DOHH2 (cell line): Measurements from ENCODE around the gene RIN3.

Experiments used
- H3F3A ChIP-seq: fragments of 200-600 bp; sonication (generic), shearing (Covaris generic); 2 replicates; pipeline ENCODE4 v1.6.0; 2016; ENCODE audit warnings: antibody characterized with exemption, mild to moderate bottlenecking; ENCODE audit not compliant: control insufficient read depth, insufficient read depth
- H3K27ac ChIP-seq: fragments of 200-600 bp; sonication (generic); 2 replicates; pipeline ENCODE4 v1.5.1; 2014; ENCODE audit warnings: low read depth, mild to moderate bottlenecking, low read length, moderate library complexity
- H3K27me3 ChIP-seq: fragments of 200-600 bp; sonication (generic); 2 replicates; pipeline ENCODE4 v1.6.1; 2014; ENCODE audit warnings: mild to moderate bottlenecking, low read length, mixed read lengths; ENCODE audit not compliant: control insufficient read depth
- H3K36me3 ChIP-seq: fragments of 200-600 bp; sonication (generic); 2 replicates; pipeline ENCODE4 v1.6.1; 2014; ENCODE audit warnings: mild to moderate bottlenecking, low read length, moderate library complexity, mixed read lengths; ENCODE audit not compliant: control insufficient read depth
- H3K4me1 ChIP-seq: fragments of 200-600 bp; sonication (generic); 2 replicates; pipeline ENCODE4 v1.6.1; 2014; ENCODE audit warnings: mild to moderate bottlenecking, low read length, mixed read lengths; ENCODE audit not compliant: control insufficient read depth
- H3K4me2 ChIP-seq: fragments of 200-600 bp; sonication (generic); 2 replicates; pipeline ENCODE4 v1.6.0; 2014; ENCODE audit warnings: mild to moderate bottlenecking, low read length, moderate library complexity
- H3K4me3 ChIP-seq: fragments of 200-600 bp; sonication (generic); 2 replicates; pipeline ENCODE4 v1.5.1; 2014; ENCODE audit warnings: mild to moderate bottlenecking, low read length, mixed read lengths
- H3K79me2 ChIP-seq: fragments of 200-600 bp; sonication (generic); 2 replicates; pipeline ENCODE4 v1.6.1; 2014; ENCODE audit warnings: mild to moderate bottlenecking, low read length, mixed read lengths; ENCODE audit not compliant: control insufficient read depth
- H3K9me2 ChIP-seq: fragments of 200-600 bp; sonication (generic); replicated peaks from 2 replicates; pipeline ENCODE4 v1.6.1; 2014; ENCODE audit warnings: mild to moderate bottlenecking, low read length, mixed read lengths; ENCODE audit not compliant: control insufficient read depth
- H3K9me3 ChIP-seq: fragments of 200-600 bp; sonication (generic); 2 replicates; pipeline ENCODE4 v1.6.1; 2014; ENCODE audit warnings: antibody characterized with exemption, low read length, mixed read lengths; ENCODE audit not compliant: control insufficient read depth, insufficient read depth
- H4K20me1 ChIP-seq: fragments of 200-600 bp; sonication (generic); 2 replicates; pipeline ENCODE4 v1.6.0; 2014; ENCODE audit warnings: low read depth, mild to moderate bottlenecking, antibody characterized with exemption, low read length, moderate library complexity; ENCODE audit not compliant: control insufficient read depth, insufficient read depth
- CTCF ChIP-seq: fragments of 200-600 bp; sonication (generic); IDR thresholded peaks from one replicate; pipeline ENCODE4 v1.5.1; 2014; ENCODE audit warnings: antibody characterized with exemption, mild to moderate bottlenecking, low read depth, low read length; ENCODE audit not compliant: poor library complexity, severe bottlenecking
- EZH2phosphoT487 ChIP-seq: fragments of 200-600 bp; sonication (generic); IDR thresholded peaks from 2 replicates; pipeline ENCODE4 v1.6.1; 2017; ENCODE audit warnings: borderline replicate concordance, mild to moderate bottlenecking, antibody characterized with exemption, low read length, moderate library complexity, mixed read lengths

RIN3 gene

GRCh38 chr14:92665661-92666110 is 152.1 kb downstream of the RIN3 start:
- Histone ChIP-seq H3K27me3 (no peaks in the 10 kb centered on the region), H3K4me2 (peak overlapping the region; percentile 60), H3K9me2 (no peaks in the 10 kb centered on the region), H3K9me3 (no peaks in the 10 kb centered on the region), H3K36me3 (no peaks in the 10 kb centered on the region), H3K4me3 (peak overlapping the region; percentile 8), H3K4me1 (peaks cover 38% of the 10 kb centered on the region), H3K79me2 (no peaks in the 10 kb centered on the region), H4K20me1 (no peaks in the 10 kb centered on the region), H3F3A (no peaks in the 10 kb centered on the region), H3K27ac (peak overlapping the region; percentile 59)
- no peak for TF ChIP-seq CTCF

- H3K4me3 ChIP-seq = peak overlapping the region; percentile 8
- H4K20me1 ChIP-seq = no peaks in the 10 kb centered on the region
- H3K27ac ChIP-seq = peak overlapping the region; percentile 59
- H3K4me1 ChIP-seq = peaks cover 38% of the 10 kb centered on the region
- no peaks in the 10 kb centered on the region for H3F3A ChIP-seq
- H3K27me3 ChIP-seq = no peaks in the 10 kb centered on the region
- no peaks in the 10 kb centered on the region for H3K79me2 ChIP-seq
- H3K9me3 ChIP-seq = no peaks in the 10 kb centered on the region
- no peaks in the 10 kb centered on the region for H3K9me2 ChIP-seq
- H3K4me2 ChIP-seq = peak overlapping the region; percentile 60
- TF ChIP-seq EZH2phosphoT487 = no peak
- no peak for TF ChIP-seq CTCF
- H3K36me3 ChIP-seq = no peaks in the 10 kb centered on the region
Observed at GRCh38 chr14:92666251-92666650, 152.7 kb downstream of the RIN3 start.

GRCh38 chr14:92668276-92668973 is 154.8 kb downstream of the RIN3 start:
- H3K27me3 ChIP-seq = no peaks in the 10 kb centered on the region
- TF ChIP-seq CTCF (no peak), EZH2phosphoT487 (no peak)
- H3F3A ChIP-seq = no peaks in the 10 kb centered on the region
- H4K20me1 ChIP-seq = no peaks in the 10 kb centered on the region
- no peaks in the 10 kb centered on the region for H3K9me2 ChIP-seq
- no peaks in the 10 kb centered on the region for H3K79me2 ChIP-seq
- no peak overlapping the region for H3K27ac ChIP-seq
- no peak overlapping the region for H3K4me3 ChIP-seq
- H3K36me3 ChIP-seq = no peaks in the 10 kb centered on the region
- no peaks in the 10 kb centered on the region for H3K9me3 ChIP-seq
- no peak overlapping the region for H3K4me2 ChIP-seq
- H3K4me1 ChIP-seq = peaks cover 38% of the 10 kb centered on the region
